Measurements from ENCODE around the gene TLK1. TPM values are rescaled to one million over a fixed set of nuclear protein-coding genes. Genes with fewer than 3 reads are reported as not detected.

TLK1 gene
- 10 to 100 TPM; 69.5 to 82.8 TPM for total RNA-seq

GRCh38 chr2:171160119-171160955, at the start of gene TLK1:
TLK1 (minus strand) TSS chr2:171160893; CDS start chr2:171160428, 465 bp downstream.
- no peaks in the 10 kb centered on the region for H3K36me3 ChIP-seq

GRCh38 chr2:171210216-171210863, 49.6 kb upstream of the TLK1 start:
- no peak overlapping the region for H3K9ac ChIP-seq (ENCODE audit: low read depth in 2 of 2, low read length in 2 of 2)
- H3K36me3 ChIP-seq: no peaks in the 10 kb centered on the region
- H3K4me1 ChIP-seq: peaks cover 3% of the 10 kb centered on the region
- no peaks in the 10 kb centered on the region for H3K27me3 ChIP-seq
- H3K27ac ChIP-seq: no peak overlapping the region
- TF ChIP-seq CTCF (IDR thresholded peaks at IDR 0.05): no peak
- no peaks in the 10 kb centered on the region for H3K9me3 ChIP-seq
- intact Hi-C loops (cut with DNase I): no loop called here
- no peak for DNase-seq
- H3K4me3 ChIP-seq: no peak overlapping the region

More at GRCh38 chr2:171160119-171160955, at the start of gene TLK1:
- peak within 1 kb of the TSS; percentile 92 for H3K27ac ChIP-seq
- no peak for TF ChIP-seq CTCF (IDR thresholded peaks at IDR 0.05)
- DNase-seq: peak; percentile 71
- intact Hi-C loops (cut with DNase I): loop anchor here (5.0 kb wide), 1 partner anchor 257 kb away; no protein-coding TSS in a partner anchor
- peak within 1 kb of the TSS; percentile 68 for H3K4me3 ChIP-seq
- H3K27me3 ChIP-seq: no peaks in the 10 kb centered on the region
- H3K9me3 ChIP-seq: no peaks in the 10 kb centered on the region
- H3K9ac ChIP-seq (ENCODE audit: low read depth in 2 of 2, low read length in 2 of 2): peak within 1 kb of the TSS; percentile 85 to 94
- no peaks in the 10 kb centered on the region for H3K4me1 ChIP-seq

- no peaks in the 10 kb centered on the region for H3K9me3 ChIP-seq
- no peak overlapping the region for H3K27ac ChIP-seq
- TF ChIP-seq CTCF (IDR thresholded peaks at IDR 0.05): no peak
- no peak for DNase-seq
- H3K4me1 ChIP-seq: peaks cover 3% of the 10 kb centered on the region
- no peaks in the 10 kb centered on the region for H3K36me3 ChIP-seq
- H3K27me3 ChIP-seq: no peaks in the 10 kb centered on the region
- intact Hi-C loops (cut with DNase I): no loop called here
- no peak overlapping the region for H3K9ac ChIP-seq (ENCODE audit: low read depth in 2 of 2, low read length in 2 of 2)
- no peak overlapping the region for H3K4me3 ChIP-seq
Measured at GRCh38 chr2:171208657-171209056, 48.0 kb upstream of the TLK1 start.

- no peaks in the 10 kb centered on the region for H3K36me3 ChIP-seq
- no peak overlapping the region for H3K9ac ChIP-seq (ENCODE audit: low read depth in 2 of 2, low read length in 2 of 2)
- H3K9me3 ChIP-seq: no peaks in the 10 kb centered on the region
- intact Hi-C loops (cut with DNase I): no loop called here
- H3K4me3 ChIP-seq: no peak overlapping the region
- DNase-seq: no peak
- no peaks in the 10 kb centered on the region for H3K27me3 ChIP-seq
- no peak for TF ChIP-seq CTCF (IDR thresholded peaks at IDR 0.05)
- peaks cover 3% of the 10 kb centered on the region for H3K4me1 ChIP-seq
- H3K27ac ChIP-seq: no peak overlapping the region
Measured at GRCh38 chr2:171206422-171207115, 45.9 kb upstream of the TLK1 start.

GRCh38 chr2:171205551-171205950, 44.9 kb upstream of the TLK1 start:
- no peak for TF ChIP-seq CTCF (IDR thresholded peaks at IDR 0.05)
- Histone ChIP-seq H3K9ac (ENCODE audit: low read depth in 2 of 2, low read length in 2 of 2) (no peak overlapping the region), H3K4me1 (no peaks in the 10 kb centered on the region), H3K27me3 (no peaks in the 10 kb centered on the region), H3K27ac (no peak overlapping the region), H3K9me3 (no peaks in the 10 kb centered on the region), H3K4me3 (no peak overlapping the region), H3K36me3 (no peaks in the 10 kb centered on the region)
- no peak for DNase-seq
- intact Hi-C loops (cut with DNase I): no loop called here
